HG03159 (cell line): ENCODE measurements around the gene DDO.

Source experiments
- ATAC-seq: cut with Tn5 transposase; IDR thresholded peaks from one replicate; pipeline ENCODE4 v1.9.1; 2021; ENCODE audit warnings: mild to moderate bottlenecking, moderate library complexity; ENCODE audit not compliant: unreplicated experiment

Gene DDO

DNA sequence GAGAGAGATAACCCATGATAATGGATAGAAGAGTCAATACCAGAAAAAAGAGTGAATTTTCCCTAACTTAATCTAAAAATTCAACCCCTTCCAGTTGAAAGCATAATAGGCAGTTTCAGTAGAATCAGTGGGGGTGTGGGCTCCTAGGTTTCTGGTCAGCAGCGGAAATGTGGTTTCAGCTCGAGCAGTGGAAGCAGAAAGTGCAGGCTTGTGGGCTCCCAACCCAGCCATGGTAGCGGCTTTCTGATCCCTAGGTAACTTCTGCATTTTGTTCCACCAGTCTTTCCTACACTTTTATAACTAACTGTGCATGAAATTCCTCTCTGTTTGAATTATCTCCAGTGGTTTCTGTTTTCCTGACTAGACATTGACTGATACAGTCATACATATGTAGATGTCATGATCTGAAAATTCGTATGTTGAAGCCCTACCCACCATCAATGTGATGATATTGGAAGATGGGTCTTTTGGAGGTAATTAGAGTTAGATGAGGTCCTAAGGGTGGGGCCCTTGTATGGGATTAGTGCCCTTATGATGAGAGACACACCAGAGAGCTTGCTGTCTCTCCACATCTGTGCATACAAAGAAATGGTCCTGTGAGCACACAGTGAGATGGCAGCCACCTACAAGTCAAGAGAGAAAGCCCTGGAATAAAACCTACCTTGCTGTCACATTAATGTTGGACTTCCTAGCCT is 6.5 kb upstream of the DDO start:
- ATAC-seq, result no peak

GRCh38 chr6:110419028-110419739 is 3.8 kb upstream of the DDO start:
- no peak for ATAC-seq

GRCh38 chr6:110418594-110418993 is 3.2 kb upstream of the DDO start:
- no peak for ATAC-seq

DNA sequence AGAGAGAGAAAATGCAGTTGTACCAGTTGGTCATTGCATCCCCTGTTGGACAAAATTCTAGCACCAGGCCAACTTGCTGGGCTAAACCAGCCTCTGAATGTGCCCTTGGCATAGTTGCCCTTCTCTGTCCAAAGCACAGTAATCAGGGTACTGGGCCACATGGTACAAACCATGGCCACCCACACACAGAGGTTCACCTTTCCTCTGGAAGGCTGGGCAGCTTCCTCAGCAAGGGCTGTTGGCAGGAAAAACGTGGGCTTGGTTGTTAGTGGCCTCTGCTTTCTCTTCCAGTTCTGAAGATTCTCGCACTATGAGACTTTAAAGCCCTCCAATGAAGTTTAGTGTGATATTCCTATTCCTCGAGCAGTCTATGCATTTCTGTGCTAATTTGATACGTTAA is 706 bp downstream of the DDO start:
- no peak for ATAC-seq

- ATAC-seq, result no peak
These were observed 3.0 kb downstream of the DDO start for GRCh38 chr6:110412360-110412759.

- ATAC-seq, result no peak
These were observed 4.9 kb downstream of the DDO start for GRCh38 chr6:110410511-110410910.

DNA sequence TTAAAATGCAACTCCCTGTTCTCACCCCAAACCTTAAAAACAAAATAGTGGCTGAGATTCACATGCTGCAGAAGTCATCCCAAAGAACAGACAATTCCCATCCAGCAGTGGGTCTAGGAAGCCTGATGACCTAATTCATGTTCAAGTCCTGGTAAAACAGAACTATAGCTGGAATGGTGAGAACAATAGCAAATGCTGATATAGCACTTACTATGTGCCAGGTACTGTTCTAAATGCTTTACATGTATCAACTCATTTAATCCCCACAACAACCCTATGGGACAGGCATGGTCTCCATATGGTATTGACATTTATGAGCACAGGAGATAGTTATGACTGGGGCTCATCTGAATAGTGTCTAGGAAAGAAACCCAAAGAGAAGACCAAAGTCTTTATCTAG is 5.6 kb downstream of the DDO start:
- ATAC-seq, result no peak

DNA sequence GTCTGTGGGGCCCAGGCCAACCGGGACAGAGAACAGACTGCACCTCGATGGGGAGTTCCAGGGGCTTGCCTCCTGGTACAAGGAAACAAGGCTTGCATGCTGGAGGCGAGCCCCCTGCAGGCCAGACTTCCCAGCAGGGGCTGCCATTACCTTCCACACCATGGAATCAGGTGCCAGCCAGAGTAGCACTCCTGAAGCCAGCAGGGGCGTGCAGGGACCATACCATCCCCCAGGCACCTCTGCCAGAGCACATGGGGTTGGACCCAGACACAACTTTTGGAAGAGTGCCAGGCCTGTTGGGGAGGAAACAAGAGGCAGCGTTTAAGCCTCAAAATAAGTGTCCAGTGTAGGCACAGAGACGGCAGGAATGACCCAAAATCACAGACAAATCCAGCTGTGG is 6.5 kb downstream of the DDO start:
- no peak for ATAC-seq

GRCh38 chr6:110404607-110405006 is 10.8 kb downstream of the DDO start:
- no peak for ATAC-seq

DNA sequence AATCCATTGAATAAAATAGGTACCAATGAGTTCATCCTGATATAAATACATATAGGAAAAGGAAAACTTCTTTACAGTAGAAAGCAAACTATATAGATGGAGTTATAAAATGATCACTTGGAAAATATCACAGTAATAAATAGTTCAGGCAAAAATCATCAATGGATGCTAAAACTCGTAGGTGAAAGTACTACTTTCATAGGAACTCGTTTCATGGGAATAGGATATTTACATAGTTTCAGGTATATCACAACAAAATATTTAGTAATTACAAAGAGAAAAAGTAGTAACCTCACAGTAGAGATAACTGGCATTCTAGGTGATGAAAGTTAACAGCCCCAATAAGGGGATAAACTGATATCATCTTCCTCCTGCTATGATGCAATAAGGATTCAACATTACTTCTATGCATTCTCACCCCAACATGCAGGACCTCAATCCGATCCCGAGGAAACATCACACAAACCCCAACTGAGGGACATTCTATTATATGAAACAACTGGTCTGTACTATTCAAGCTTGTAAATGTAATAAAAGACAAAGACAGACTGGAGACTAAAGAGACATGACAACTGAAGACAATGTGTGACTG is 13.7 kb downstream of the DDO start:
- no peak for ATAC-seq

DNA sequence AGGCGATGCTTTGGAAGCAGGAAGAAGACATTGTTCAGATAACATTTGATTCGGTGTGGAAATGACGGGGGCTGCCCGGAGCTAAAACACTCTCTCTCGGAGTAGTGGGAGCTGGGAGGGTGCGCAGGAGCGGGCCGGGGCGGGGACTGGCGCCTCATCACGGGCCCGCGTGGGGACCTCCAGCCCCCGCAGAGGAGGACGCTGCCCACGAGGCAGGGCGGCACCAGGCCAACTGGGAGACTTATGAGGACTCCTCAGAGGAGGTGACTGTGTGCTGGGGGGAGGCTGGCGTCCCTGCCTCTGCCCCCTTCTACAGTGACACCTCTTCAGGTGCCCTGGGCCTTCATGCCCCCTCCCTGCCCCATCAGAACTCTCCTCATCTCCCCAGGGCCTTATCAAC is 15.2 kb downstream of the DDO start:
- ATAC-seq, result no peak

GRCh38 chr6:110399219-110400071 is 15.9 kb downstream of the DDO start:
- ATAC-seq, result no peak

- no peak for ATAC-seq
These were observed 16.6 kb downstream of the DDO start for GRCh38 chr6:110398778-110399177.

DNA sequence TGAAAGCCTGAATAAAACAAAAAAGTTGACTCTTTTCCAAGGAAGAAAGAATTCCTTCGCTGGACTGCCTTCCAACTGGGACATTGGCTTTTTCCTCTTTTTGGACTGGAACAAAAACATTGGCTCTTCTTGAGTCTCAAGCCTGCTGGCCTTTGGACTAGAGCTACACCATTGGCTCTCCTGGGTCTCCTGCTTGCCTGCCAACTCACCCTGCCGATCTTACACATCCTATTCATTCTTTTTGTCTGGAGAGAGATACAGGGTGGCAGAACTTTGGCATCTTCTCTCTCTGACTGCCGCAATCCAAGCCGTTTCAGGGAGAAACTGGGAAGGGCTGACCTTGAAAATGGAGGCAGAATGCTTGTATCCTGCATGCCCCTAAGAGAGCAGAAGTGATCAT is 20.2 kb downstream of the DDO start:
- ATAC-seq, result no peak

DNA sequence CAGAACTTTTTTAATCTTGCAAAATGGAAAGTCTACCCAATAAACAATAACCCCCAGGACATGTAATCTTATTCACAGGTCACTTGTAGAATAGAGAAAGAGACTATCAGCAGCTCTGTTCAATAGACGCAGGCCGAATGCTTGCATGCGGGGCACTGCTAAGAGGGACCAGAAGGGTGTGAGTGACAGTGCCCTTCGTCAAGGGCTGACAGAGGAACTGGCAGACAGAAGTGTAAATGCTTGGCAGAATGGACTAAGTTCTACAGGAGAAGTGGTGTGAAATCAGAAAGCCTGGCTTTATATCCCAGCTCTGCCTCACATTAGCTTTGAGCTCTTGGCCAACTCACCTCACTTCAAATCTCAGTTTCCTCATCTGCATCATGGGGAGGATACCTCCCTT is 21.0 kb downstream of the DDO start:
- ATAC-seq, result no peak

- ATAC-seq, result no peak
These were observed 22.6 kb downstream of the DDO start for GRCh38 chr6:110392727-110393126.

DNA sequence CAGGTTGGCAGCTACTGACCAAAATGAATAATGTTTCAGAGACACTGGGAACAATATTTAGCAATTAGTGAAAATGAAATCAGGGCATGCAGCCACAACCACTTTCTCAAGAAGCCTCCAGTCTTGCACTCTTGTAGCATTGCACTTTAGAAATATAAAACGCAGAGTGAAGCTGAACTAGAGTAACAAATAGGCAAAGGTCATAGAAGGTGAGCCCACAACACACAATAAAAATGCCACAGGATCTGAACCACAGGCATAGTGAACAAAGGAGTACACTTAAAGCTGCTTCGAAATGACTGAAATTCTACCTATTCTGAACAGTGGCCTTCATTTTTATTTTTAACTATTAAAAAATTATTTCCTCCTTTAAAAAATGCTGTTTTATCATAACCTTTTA is 25.0 kb downstream of the DDO start:
- no peak for ATAC-seq

DNA sequence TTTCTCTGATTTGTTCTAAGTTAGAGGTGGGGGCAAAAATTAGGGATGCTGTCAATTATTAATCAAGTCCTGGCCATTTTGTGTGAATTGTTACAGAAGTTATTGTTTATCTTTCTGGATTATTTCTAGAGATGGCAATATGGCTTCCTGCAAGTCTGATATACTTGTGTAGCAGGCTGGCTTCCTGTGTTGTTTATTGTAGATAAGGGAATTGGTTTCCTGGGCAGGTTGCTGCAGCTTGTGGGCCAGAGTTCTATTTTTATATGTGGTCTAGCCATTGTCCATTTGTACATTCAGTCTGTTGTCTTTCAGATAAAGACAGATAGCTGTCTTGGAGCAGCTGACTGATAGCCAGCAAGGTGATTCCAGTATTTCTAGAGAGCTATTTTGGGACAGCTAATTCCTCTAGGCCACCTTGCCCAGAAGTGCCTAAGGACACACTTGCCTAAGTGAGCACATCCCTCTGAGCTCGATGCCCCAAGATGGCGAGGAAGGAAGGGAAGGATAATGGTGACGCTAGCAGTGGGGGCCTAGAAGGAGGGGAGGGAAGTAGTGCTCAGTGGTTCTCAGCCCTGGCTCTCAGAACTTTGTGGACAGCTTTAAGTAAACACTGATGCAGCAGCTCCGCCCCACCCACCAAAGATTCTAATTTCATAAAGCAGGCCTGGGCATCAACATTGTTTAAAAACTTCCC is 25.5 kb downstream of the DDO start:
- no peak for ATAC-seq

DNA sequence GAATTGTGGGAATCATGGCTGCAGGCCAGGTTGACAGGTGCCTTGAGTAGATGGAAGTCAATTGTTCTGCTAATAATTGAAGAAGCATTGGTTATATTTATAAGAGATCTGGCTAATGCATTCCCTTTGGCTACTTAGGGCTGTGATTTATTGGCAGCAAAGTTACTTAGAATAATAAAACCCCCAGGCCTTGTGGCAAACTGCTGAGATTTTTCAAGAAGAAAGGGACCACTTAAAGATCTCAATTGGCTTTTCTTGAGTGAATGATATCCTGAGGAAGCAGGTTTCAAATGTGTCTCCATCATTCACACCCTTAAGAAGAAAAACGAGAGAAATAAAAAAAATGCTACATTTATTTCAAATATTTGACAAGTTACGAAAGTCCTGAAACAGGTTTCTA is 27.4 kb downstream of the DDO start:
- no peak for ATAC-seq

- ATAC-seq, result no peak
These were observed 29.9 kb downstream of the DDO start for GRCh38 chr6:110385458-110385863.

GRCh38 chr6:110378552-110378951 is 36.8 kb downstream of the DDO start:
- no peak for ATAC-seq
